Psoas muscle (tissue), 8 donors: ENCODE results near the gene TCTN1. TPM values are rescaled to one million over a fixed set of nuclear protein-coding genes. Genes with fewer than 3 reads are reported as not detected.

ENCODE experiments used
- ATAC-seq, 4 donors: fragments of 200-7000 bp; cut with Tn5 transposase; one replicate each; pipeline ENCODE4 v1.9.1; 2020; ENCODE audit warnings: moderate library complexity in 3 of 4, mild to moderate bottlenecking in 2 of 4
- DNase-seq, 2 donors: peaks; one replicate each; pipeline ENCODE4 v3.0.0-alpha.2; 2020
- H3K27ac ChIP-seq: fragments of 200-600 bp; one replicate; pipeline ENCODE4 v1.8.0; 2022
- H3K27me3 ChIP-seq, 3 donors: fragments of 200-600 bp in 1 of 3; one replicate each; pipeline versions ENCODE4 v1.6.1 to v1.8.0; 2013 to 2022; ENCODE audit warnings: low read length in 2 of 3, mild to moderate bottlenecking in 2 of 3, moderate library complexity in 1 of 3; ENCODE audit not compliant: insufficient read depth in 3 of 3
- H3K36me3 ChIP-seq, 2 donors: fragments of 200-600 bp in 1 of 2; one replicate each; pipeline versions ENCODE4 v1.6.1 to v1.8.0; 2013 to 2022; ENCODE audit warnings: low read depth in 1 of 2, mild to moderate bottlenecking in 1 of 2, moderate library complexity in 1 of 2; ENCODE audit not compliant: insufficient read depth in 1 of 2
- H3K4me1 ChIP-seq: fragments of 200-600 bp; one replicate; pipeline ENCODE4 v1.8.0; 2022
- H3K4me3 ChIP-seq: fragments of 200-600 bp; one replicate; pipeline ENCODE4 v1.8.0; 2022; ENCODE audit warnings: mild to moderate bottlenecking
- H3K9me3 ChIP-seq: fragments of 200-600 bp; one replicate; pipeline ENCODE4 v1.8.0; 2022
- CTCF ChIP-seq: fragments of 200-600 bp; IDR thresholded peaks from one replicate; pipeline ENCODE4 v1.8.0; 2022; ENCODE audit warnings: antibody characterized with exemption
- WGBS, 3 donors: extraction: QIAGEN DNeasy Blood & Tissue Kit; methylation state at CpG; one replicate each; pipeline versions ENCODE4 v1.1.6 to v1.1.7; 2013; 5-methylcytosine and 5-hydroxymethylcytosine counted together
- intact Hi-C, 2 donors: fragments of 100-400 bp; cut with DNase I; formaldehyde crosslinking; loops; one replicate each; pipeline versions ENCODE4 v1.11.0 to v1.14.2; 2022
- polyA plus RNA-seq, 3 donors: library from polyadenylated mRNA; stranded (reverse); fragments of 200-250 nt; gene quantifications; one replicate each; pipeline ENCODE4 v1.2.3, GENCODE V29; 2013
- total RNA-seq, 4 donors: library from RNA; stranded (reverse); fragmentation: NEBNext Ultra II Directional in 2 of 4; extraction: Animal tissue kit (Norgen Biotek cat#: 25700) in 2 of 4; gene quantifications; one replicate each; pipeline versions ENCODE4 v1.2.1 to v1.2.4, GENCODE V29; 2021 to 2023
- donor health status: healthy with polysubstance abuse.
- donor health status: DM: no; HTN: no; CAD: no; lungs with moderate emphysema.
- donor health status: Bipolar disorder and iron deficiency.
- donor health status: healthy.
- donor health status: DM: yes; HTN: yes; CAD: no.
- donor health status: DM: no; HTN: no; CAD: no.
- donor health status: DM: no; HTN: no; CAD: no.
- donor health status: DM: yes; HTN: yes; CAD: no.

The TCTN1 gene
- total and polyA plus RNA-seq, 7 donors, result 4.0 to 24.7 (median 12.1) TPM

GRCh38 chr12:110669193-110669502 is 55.2 kb downstream of the TCTN1 start:
- no peak for TF ChIP-seq CTCF
- ATAC-seq (no peak), DNase-seq (no peak)
- H3K4me1 ChIP-seq, result no peaks in the 10 kb centered on the region
- H3K27ac ChIP-seq, result no peak overlapping the region
- no peaks in the 10 kb centered on the region for H3K36me3 ChIP-seq
- H3K9me3 ChIP-seq, result peaks cover 12% of the 10 kb centered on the region
- H3K27me3 ChIP-seq, result no peaks in the 10 kb centered on the region
- WGBS, 3 donors, result 61 to 68% (median 67%) methylated on average over 5 of the region's 5 CpGs
- intact Hi-C loops, result no loop called here
- no peak overlapping the region for H3K4me3 ChIP-seq

- intact Hi-C loops, result no loop called here
- no peak for TF ChIP-seq CTCF
- no peaks in the 10 kb centered on the region for H3K27me3 ChIP-seq
- no peak for ATAC-seq
- H3K9me3 ChIP-seq, result peaks cover 7% of the 10 kb centered on the region
- H3K4me1 ChIP-seq, result no peaks in the 10 kb centered on the region
- H3K36me3 ChIP-seq, result no peaks in the 10 kb centered on the region
- H3K27ac ChIP-seq, result no peak overlapping the region
- 56 to 75% (median 68%) methylated on average over 4 of the region's 4 CpGs for WGBS, 3 donors
- H3K4me3 ChIP-seq, result no peak overlapping the region
- DNase-seq, result no peak
Observed at GRCh38 chr12:110670161-110670701, 56.3 kb downstream of the TCTN1 start.

- intact Hi-C loops, result no loop called here
- H3K9me3 ChIP-seq, result no peaks in the 10 kb centered on the region
- no peak overlapping the region for H3K27ac ChIP-seq
- no peaks in the 10 kb centered on the region for H3K27me3 ChIP-seq
- H3K4me1 ChIP-seq, result no peaks in the 10 kb centered on the region
- DNase-seq (no peak), ATAC-seq (no peak)
- WGBS, 3 donors, result 79 to 84% (median 80%) methylated on average over 4 of the region's 4 CpGs
- TF ChIP-seq CTCF, result no peak
- no peak overlapping the region for H3K4me3 ChIP-seq
- H3K36me3 ChIP-seq, result no peaks in the 10 kb centered on the region
Observed at GRCh38 chr12:110676171-110676570, 62.2 kb downstream of the TCTN1 start.

- Histone ChIP-seq H3K4me3 (no peak overlapping the region), H3K36me3 (no peaks in the 10 kb centered on the region), H3K27ac (no peak overlapping the region), H3K4me1 (no peaks in the 10 kb centered on the region), H3K9me3 (no peaks in the 10 kb centered on the region), H3K27me3 (no peaks in the 10 kb centered on the region)
- DNase-seq (no peak), ATAC-seq (no peak)
- TF ChIP-seq CTCF, result no peak
- intact Hi-C loops, result no loop called here
- 66 to 78% (median 73%) methylated on average over 5 of the region's 5 CpGs for WGBS, 3 donors
Observed at GRCh38 chr12:110677206-110677911, 63.4 kb downstream of the TCTN1 start.

- ATAC-seq, result no peak
- 81 to 83% (median 83%) methylated on average over 4 of the region's 4 CpGs for WGBS, 3 donors
- H3K4me3 ChIP-seq, result no peak overlapping the region
Observed at GRCh38 chr12:110677982-110678381, 64.1 kb downstream of the TCTN1 start.

More at GRCh38 chr12:110677982-110678381, 64.1 kb downstream of the TCTN1 start:
- intact Hi-C loops, result no loop called here
- no peak for TF ChIP-seq CTCF
- no peak for DNase-seq
- no peaks in the 10 kb centered on the region for H3K9me3 ChIP-seq
- no peaks in the 10 kb centered on the region for H3K27me3 ChIP-seq
- no peaks in the 10 kb centered on the region for H3K36me3 ChIP-seq
- H3K27ac ChIP-seq, result no peak overlapping the region
- no peaks in the 10 kb centered on the region for H3K4me1 ChIP-seq
